OCI-LY1 (cell line): ENCODE measurements around the gene MOSMO.

Experiments
- CTCF ChIP-seq: fragments of 200-600 bp; sonication (generic), shearing (Covaris generic); IDR thresholded peaks from 2 replicates; pipeline ENCODE4 v1.5.1; 2017; ENCODE audit warnings: mild to moderate bottlenecking, antibody characterized with exemption, low read length, moderate library complexity, mixed read lengths
- EZH2 ChIP-seq: fragments of 200-600 bp; sonication (generic), shearing (Covaris generic); IDR thresholded peaks from 2 replicates; pipeline ENCODE4 v1.8.0; 2017; ENCODE audit warnings: borderline replicate concordance, mixed run types, mild to moderate bottlenecking, antibody characterized with exemption, low read length, moderate library complexity, mixed read lengths

- TF ChIP-seq CTCF (no peak), EZH2 (no peak)
Observed at GRCh38 chr16:22053921-22054341, 46.0 kb downstream of the MOSMO start.
